ENCODE data around the gene DAD1.
A peak's percentile ranks its signal among the peaks of the same experiment; 100 is the strongest.
"Not testable (repeated sequence)": the region's sequence is repeated elsewhere in the genome, so short reads cannot be mapped to it uniquely, and the experiment has no call there.

The DAD1 gene

DNA sequence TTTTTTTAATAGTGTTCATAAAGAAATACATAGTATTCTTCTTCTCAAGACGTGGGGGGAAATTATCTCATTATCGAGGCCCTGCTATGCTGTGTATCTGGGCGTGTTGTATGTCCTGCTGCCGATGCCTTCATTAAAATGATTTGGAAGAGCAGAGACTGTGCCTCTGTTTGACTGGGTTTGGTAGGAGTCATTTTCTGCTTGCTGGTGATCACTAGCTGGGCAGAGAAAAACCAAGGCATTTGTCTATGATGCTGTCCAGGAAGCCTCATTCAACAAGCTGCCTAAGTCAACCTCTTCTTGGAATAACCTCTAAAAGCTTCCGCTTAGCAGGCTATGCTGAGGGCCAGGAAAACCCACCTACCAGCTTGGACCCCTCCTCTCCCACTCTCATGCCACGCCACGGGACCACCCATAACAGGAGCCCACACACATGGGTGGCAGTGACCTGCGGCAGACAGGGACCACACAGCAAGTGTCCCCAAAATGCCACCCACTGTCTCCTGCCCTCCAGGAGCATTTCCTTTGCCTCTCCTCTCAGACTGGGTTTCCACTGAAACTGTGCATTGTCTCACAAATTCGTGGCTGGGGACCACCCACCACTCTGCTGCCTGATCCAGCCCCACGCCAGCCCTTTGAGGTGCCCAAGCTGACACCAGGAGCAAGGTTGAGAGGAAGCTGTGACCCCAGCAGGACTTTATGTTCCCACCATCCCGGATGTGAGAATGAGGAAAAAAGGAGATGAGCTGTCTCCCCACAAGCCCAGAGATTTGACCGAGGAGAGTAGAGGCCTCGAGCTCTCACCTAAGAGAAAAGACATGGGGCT, 36.8 kb downstream of the DAD1 start:
- no peak for DNase-seq (ENCODE audit: low read depth)

DNA sequence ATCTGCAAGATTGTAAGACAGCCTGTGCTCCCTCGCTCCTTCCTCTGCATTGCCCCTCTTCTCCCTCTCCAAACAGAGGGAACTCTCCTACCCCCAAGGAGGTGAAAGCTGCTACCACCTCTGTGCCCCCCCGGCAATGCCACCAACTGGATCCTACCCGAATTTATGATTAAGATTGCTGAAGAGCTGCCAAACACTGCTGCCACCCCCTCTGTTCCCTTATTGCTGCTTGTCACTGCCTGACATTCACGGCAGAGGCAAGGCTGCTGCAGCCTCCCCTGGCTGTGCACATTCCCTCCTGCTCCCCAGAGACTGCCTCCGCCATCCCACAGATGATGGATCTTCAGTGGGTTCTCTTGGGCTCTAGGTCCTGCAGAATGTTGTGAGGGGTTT, 37.4 kb downstream of the DAD1 start:
- DNase-seq (ENCODE audit: low read depth), result no peak

DNA sequence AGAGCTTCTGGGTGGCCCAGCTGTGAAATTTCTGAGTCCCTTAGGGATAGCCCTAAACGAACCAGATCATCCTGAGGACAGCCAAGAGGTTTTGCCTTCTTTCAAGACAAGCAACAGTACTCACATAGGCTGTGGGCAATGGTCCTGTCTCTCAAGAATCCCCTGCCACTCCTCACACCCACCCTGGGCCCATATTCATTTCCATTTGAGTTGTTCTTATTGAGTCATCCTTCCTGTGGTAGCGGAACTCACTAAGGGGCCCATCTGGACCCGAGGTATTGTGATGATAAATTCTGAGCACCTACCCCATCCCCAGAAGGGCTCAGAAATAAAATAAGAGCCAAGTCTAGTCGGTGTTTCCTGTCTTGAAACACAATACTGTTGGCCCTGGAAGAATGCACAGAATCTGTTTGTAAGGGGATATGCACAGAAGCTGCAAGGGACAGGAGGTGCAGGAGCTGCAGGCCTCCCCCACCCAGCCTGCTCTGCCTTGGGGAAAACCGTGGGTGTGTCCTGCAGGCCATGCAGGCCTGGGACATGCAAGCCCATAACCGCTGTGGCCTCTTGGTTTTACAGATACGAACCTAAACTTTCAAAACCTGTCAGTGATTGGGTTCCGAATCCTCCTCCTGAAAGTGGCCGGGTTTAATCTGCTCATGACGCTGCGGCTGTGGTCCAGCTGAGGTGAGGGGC, 38.9 kb downstream of the DAD1 start:
- DNase-seq (ENCODE audit: low read depth), result no peak

DNA sequence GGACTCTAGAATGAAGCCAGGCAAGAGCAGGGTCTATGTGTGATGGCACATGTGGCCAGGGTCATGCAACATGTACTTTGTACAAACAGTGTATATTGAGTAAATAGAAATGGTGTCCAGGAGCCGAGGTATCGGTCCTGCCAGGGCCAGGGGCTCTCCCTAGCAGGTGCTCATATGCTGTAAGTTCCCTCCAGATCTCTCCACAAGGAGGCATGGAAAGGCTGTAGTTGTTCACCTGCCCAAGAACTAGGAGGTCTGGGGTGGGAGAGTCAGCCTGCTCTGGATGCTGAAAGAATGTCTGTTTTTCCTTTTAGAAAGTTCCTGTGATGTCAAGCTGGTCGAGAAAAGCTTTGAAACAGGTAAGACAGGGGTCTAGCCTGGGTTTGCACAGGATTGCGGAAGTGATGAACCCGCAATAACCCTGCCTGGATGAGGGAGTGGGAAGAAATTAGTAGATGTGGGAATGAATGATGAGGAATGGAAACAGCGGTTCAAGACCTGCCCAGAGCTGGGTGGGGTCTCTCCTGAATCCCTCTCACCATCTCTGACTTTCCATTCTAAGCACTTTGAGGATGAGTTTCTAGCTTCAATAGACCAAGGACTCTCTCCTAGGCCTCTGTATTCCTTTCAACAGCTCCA, 39.6 kb downstream of the DAD1 start:
- DNase-seq (ENCODE audit: low read depth), result no peak

DNA sequence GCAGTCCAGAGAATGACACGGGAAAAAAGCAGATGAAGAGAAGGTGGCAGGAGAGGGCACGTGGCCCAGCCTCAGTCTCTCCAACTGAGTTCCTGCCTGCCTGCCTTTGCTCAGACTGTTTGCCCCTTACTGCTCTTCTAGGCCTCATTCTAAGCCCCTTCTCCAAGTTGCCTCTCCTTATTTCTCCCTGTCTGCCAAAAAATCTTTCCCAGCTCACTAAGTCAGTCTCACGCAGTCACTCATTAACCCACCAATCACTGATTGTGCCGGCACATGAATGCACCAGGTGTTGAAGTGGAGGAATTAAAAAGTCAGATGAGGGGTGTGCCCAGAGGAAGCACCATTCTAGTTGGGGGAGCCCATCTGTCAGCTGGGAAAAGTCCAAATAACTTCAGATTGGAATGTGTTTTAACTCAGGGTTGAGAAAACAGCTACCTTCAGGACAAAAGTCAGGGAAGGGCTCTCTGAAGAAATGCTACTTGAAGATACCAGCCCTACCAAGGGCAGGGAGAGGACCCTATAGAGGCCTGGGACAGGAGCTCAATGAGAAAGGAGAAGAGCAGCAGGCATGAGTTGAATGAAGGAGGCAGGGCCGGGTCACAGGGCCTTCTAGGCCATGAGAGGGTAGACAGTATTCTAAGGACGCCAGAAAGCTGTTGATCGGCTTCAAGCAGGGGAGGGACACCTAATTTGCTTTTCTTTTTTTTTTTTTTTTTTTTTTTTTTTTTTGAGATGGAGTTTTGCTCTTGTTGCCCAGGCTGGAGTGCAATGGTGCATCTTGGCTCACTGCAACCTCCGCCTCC, 40.9 kb downstream of the DAD1 start:
- DNase-seq (ENCODE audit: low read depth), result no peak

DNA sequence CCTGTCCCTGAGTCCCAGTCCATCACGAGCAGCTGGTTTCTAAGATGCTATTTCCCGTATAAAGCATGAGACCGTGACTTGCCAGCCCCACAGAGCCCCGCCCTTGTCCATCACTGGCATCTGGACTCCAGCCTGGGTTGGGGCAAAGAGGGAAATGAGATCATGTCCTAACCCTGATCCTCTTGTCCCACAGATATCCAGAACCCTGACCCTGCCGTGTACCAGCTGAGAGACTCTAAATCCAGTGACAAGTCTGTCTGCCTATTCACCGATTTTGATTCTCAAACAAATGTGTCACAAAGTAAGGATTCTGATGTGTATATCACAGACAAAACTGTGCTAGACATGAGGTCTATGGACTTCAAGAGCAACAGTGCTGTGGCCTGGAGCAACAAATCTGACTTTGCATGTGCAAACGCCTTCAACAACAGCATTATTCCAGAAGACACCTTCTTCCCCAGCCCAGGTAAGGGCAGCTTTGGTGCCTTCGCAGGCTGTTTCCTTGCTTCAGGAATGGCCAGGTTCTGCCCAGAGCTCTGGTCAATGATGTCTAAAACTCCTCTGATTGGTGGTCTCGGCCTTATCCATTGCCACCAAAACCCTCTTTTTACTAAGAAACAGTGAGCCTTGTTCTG, 41.6 kb downstream of the DAD1 start:
- no peak for DNase-seq (ENCODE audit: low read depth)

DNA sequence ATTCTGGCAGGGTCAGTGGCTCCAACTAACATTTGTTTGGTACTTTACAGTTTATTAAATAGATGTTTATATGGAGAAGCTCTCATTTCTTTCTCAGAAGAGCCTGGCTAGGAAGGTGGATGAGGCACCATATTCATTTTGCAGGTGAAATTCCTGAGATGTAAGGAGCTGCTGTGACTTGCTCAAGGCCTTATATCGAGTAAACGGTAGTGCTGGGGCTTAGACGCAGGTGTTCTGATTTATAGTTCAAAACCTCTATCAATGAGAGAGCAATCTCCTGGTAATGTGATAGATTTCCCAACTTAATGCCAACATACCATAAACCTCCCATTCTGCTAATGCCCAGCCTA, 42.3 kb downstream of the DAD1 start:
- no peak for DNase-seq (ENCODE audit: low read depth)

DNA sequence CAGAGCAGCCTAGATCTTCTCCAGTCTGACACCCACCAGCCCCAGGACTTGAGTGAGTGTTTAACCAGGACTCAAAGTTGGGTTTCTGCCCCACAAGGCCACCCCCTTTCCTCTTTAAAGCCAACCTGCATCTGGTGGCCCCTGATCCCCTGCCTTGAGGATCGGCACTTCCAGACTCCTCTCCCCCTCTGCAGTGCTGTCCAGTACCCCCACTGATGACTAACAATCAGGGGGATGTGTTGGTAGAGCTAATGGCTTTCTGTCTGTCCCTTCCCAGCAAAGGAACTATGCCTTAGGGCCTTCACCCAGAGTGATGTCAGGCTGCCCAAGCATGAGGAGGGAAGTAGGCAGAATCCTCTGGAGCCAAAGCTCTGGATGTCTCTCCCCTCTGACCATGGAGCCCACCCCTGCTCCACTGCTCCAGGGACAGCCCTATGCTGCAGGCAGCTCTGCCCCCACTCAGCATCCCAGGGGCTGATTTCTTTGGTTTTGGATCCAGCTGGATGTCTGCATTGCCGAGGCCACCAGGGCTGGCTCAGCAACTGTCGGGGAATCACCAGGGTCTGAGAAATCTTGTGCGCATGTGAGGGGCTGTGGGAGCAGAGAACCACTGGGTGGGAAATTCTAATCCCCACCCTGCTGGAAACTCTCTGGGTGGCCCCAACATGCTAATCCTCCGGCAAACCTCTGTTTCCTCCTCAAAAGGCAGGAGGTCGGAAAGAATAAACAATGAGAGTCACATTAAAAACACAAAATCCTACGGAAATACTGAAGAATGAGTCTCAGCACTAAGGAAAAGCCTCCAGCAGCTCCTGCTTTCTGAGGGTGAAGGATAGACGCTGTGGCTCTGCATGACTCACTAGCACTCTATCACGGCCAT, 42.9 kb downstream of the DAD1 start:
- DNase-seq (ENCODE audit: low read depth), result peak; percentile 67

DNA sequence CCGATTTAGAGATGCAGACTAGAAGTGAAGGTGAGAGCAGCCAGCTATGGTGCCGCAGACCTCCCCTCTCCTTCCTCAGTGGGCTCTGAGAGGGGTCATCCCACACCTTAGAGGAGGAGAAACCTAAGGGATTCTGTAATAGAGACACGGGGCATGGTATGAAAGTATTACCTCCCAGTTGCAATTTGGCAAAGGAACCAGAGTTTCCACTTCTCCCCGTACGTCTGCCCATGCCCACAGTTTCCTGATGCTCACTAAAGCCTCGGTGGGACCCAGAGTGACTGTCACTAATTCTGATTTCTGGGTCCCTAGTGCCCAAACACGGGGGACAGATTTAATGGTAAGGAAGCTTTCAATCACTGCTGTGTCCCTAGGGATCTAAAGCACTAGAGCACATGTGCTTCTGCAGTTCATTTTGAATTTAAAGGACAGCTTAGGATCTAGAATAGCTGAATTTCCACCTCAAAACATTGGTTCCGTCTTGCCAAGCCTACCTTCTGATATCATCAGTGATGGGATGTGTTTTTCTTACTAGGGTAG, 44.1 kb downstream of the DAD1 start:
- DNase-seq (ENCODE audit: low read depth), result no peak

DNA sequence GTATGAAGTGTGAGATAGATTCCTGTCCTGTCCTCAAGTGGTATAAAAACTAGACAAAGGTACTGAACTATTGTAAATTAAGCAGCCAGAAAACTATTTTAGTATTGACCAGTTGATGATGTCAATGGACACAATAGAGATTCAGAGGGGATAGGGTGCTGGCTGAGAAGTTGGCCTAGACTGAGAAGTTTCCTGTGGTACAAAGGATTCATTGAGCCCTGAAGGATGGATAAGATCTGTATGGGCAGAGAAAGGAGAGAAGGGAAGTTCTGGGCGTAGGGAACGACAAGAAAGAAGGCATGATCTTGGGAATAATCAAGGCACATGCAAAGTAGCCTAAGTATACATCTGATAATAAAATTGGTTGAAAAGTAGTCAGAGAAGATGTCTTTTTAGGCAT, 44.6 kb downstream of the DAD1 start:
- no peak for DNase-seq (ENCODE audit: low read depth)

DNA sequence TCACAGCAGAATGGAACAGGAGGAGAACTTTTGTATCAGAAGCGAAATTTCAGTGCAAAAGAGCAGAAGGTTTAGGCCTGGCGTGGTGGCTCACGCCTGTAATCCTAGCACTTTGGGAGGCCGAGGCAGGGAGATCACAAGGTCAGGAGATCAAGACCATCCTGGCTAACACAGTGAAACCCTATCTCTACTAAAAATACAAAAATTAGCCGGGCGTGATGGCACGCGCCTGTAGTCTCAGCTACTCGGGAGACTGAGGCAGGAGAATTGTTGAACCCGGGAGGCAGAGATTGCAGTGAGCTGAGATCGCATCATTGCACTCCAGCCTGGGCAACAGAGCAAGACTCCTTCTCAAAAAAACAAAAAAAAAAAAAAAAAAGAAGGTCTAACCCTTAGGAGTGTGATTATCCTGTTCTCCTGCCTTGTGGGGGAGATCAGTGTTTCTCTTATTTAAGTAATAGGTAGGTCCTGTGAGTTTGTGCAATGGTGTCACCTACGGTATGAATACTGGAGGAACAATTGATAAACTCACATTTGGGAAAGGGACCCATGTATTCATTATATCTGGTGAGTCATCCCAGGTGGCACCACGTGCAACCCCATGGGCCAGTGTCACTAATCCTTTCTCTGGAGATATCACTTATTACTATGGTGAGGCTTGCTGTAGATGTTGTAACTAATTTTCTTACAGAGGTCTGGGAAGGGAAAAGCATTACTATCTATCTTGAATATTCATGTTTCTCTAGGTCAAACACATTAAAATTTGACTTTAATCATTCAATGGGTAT, 45.3 kb downstream of the DAD1 start:
- not testable (repeated sequence) for DNase-seq (ENCODE audit: low read depth)

DNA sequence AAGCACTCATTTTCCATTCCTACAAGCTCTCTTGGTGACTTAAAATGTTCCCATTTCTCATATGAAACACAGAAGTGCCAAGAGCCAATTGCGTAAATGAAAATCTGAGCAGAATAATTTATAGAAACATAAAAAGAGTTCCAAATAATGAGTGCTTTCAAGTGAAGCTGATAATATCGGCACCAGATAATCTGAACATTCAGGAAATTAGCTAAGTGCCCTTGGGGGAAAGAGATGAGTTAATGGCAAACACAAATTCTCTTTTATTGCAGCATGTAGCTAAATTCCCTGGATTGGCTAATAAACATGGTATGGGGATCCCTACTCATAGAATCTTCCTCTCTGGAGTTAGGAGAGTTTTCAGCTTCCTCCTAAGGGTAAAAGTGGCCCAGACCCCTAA, 46.7 kb downstream of the DAD1 start:
- DNase-seq (ENCODE audit: low read depth), result no peak

DNA sequence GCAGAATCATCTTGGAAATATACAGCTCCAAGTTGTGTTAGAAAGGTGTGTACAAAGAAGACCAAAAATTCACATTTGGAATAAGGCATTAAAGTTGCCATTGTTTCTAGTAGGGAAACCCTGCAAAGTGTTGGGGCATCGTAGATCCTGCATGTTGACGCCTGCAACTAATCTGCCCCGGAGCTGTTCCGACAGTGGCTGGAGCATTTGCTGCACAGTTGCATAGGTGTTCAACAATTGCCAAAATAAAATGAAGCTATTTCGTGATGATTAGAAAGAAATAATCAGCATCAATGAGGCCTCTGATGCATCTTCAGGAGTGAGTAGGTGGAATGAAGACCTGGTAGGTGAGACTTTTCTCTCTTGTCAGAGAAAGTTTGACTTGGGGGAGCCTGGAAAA, 47.3 kb downstream of the DAD1 start:
- DNase-seq (ENCODE audit: low read depth), result no peak

DNA sequence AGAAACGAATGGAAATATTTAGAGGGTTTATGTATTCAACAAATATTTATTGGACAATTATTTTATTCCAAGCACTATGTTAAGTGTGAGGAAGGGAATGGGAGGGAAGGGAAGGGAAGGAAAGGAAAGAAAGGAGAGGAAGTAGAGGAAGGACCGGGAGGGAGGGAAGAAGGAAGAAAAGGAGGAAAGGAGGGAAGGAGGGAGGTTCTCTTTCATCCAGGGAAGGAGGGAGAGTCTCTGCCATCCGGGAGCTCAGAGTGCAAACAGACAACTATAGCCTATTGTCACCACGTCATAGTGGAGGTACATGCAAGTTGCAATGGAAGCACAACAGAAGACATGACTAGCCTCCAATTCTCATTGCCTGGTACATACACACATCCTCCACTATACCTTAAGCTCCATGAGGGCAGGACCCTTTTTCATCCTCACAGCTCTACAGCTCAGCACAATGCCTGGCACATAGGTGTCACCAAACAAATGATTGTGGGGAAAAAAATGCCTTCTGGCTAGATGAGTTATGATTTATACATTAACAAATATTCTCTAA, 48.1 kb downstream of the DAD1 start:
- no peak for DNase-seq (ENCODE audit: low read depth)

DNA sequence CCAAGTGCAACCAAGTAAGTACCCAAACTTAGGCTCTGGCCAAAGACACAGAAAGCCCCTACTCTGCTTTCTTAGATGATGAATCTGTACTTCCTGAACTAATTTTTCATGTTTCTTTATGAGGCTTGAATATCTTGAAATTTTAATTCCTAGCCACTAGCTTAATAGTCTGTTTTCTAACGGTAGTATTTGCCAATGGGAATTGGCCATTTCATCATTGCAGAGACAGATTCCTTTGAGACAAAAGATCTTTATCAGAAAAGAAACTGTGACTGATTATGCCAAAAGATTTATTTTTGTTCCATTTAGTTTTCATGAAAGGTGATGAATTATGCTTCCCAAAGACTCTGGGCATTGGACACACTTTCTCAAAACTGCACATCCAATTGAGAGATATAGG, 48.7 kb downstream of the DAD1 start:
- no peak for DNase-seq (ENCODE audit: low read depth)

DNA sequence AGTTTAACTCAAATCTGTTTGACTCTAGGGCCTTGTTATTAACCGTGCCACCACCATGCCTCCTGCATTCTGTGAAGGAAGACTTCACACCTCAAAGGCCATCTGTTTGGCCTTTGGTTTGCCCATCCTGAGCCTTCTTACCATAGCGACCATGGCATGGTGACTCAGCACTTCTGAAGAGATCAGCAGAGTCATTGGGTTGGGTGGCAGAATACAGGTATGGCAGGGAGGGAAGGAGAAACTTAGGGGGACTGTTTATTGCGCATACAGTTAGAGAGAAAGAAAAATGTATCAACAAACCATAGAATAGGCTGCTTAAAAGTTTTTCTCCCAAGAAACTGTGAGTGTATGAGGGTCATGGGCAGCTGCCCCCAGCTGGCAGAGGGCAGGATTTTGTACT, 49.2 kb downstream of the DAD1 start:
- no peak for DNase-seq (ENCODE audit: low read depth)

DNA sequence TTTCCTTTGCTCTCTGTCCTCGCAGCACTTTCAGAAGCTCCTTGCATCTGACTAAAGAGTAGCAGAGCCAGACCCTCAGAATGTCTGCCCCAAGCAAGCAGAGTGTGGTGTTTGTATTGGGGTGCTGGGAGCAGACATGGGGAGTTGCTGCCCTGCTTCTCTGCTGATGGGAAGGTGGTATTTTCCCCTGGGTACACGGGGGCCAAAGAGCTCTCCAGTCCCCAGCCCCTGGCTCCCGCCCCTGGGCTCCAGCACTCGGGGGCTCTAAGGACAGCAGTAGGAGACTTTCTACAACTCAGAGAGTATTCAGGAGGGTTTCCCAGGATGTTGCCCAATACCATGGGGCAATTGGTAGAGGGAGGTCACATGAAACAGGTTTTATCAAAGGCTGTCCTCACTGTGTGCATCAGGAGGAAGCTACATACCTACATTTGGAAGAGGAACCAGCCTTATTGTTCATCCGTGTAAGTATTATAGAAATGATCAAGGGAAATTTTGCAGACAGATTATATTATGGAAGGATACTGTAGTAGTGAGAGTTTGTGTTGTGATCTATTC, 50.3 kb downstream of the DAD1 start:
- DNase-seq (ENCODE audit: low read depth), result peak; percentile 14

DNA sequence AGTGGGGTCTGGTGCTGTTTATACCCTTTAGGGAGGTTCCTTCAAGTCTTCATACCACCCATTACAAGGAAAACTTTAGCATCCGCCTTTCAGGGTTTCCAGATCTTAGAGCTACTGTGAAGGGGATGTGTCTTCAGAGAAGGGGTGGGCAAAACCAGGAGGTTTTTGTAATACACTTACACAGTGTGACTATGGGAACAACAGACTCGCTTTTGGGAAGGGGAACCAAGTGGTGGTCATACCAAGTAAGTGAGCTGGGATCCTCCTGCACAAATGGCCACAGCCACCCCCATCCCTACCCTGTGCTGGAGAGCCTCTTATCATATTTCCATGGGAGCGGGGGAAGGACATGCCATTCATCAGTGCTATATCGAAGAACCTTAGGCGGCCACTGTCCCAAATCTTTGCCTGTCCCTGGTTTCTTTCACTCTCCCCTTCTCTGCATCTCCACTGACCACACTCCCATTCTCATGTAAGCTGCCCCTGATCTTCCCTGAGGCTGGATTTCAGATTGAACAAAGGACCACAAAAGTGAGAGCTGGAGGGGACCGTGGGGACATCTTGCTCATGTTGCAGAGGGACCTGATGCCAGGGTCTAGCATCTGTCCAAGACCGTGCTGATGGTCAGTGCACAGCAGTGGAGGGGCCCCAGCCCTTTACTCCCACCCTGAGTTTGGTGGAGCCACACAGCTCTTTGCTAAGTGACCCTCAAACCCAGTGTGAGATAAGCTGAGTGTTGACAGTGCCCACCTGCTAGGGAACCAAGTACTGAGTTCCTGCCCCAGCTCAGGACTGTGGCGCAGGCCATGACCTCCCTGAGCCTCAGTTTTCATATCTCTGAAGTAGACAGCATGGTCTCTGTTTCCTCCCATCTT, 51.4 kb downstream of the DAD1 start:
- no peak for DNase-seq (ENCODE audit: low read depth)
